H9 (cell line): ENCODE measurements around the gene NAP1L1. TPM values are rescaled to one million over a fixed set of nuclear protein-coding genes. Genes with fewer than 3 reads are reported as not detected.

ENCODE experiments used
- DNase-seq: peaks from one replicate; pipeline ENCODE4 v3.0.0-alpha.2; 2017
- H2AFZ ChIP-seq: one replicate; pipeline ENCODE4 v1.6.1; 2013; ENCODE audit warnings: mild to moderate bottlenecking, low read length, control low read depth, moderate library complexity
- H2AK5ac ChIP-seq: 2 replicates; pipeline ENCODE4 v1.6.1; 2013; ENCODE audit warnings: low read length, control low read depth, mixed read lengths; ENCODE audit not compliant: insufficient read length
- H2BK120ac ChIP-seq: one replicate; pipeline ENCODE4 v1.6.1; 2013; ENCODE audit warnings: low read depth, mild to moderate bottlenecking, low read length, control low read depth, inconsistent platforms; ENCODE audit not compliant: poor library complexity, severe bottlenecking
- H2BK12ac ChIP-seq: 2 replicates; pipeline ENCODE4 v1.6.1; 2013; ENCODE audit warnings: low read length, control low read depth, mixed read lengths, low read depth; ENCODE audit not compliant: insufficient read length
- H2BK15ac ChIP-seq: 2 replicates; pipeline ENCODE4 v1.6.1; 2013; ENCODE audit warnings: low read depth, low read length, control low read depth
- H2BK20ac ChIP-seq: one replicate; pipeline ENCODE4 v1.6.1; 2013; ENCODE audit warnings: low read depth, mild to moderate bottlenecking, low read length, control low read depth, inconsistent platforms; ENCODE audit not compliant: poor library complexity, severe bottlenecking
- H2BK5ac ChIP-seq: 2 replicates; pipeline ENCODE4 v1.6.1; 2013; ENCODE audit warnings: low read length, control low read depth, mixed read lengths; ENCODE audit not compliant: insufficient read length
- H3K14ac ChIP-seq: 2 replicates; pipeline ENCODE4 v1.6.1; 2013; ENCODE audit warnings: low read length, control low read depth; ENCODE audit not compliant: insufficient read depth
- H3K18ac ChIP-seq: 2 replicates; pipeline ENCODE4 v1.6.1; 2013; ENCODE audit warnings: low read depth, mild to moderate bottlenecking, mixed read lengths, low read length, control low read depth; ENCODE audit not compliant: insufficient read length
- H3K23ac ChIP-seq: 2 replicates; pipeline ENCODE4 v1.6.1; 2013; ENCODE audit warnings: low read length, control low read depth, mixed read lengths, low read depth; ENCODE audit not compliant: insufficient read length
- H3K23me2 ChIP-seq: 2 replicates; pipeline ENCODE4 v1.6.1; 2013; ENCODE audit warnings: low read depth, mild to moderate bottlenecking, mixed read lengths, low read length, control low read depth; ENCODE audit not compliant: insufficient read length, poor library complexity, severe bottlenecking
- H3K27ac ChIP-seq: 2 replicates; pipeline ENCODE4 v1.5.1; 2013; ENCODE audit warnings: low read length, control low read depth, mixed read lengths, low read depth; ENCODE audit not compliant: insufficient read length
- H3K27me3 ChIP-seq: 2 replicates; pipeline ENCODE4 v1.6.1; 2013; ENCODE audit warnings: low read length, control low read depth, inconsistent platforms; ENCODE audit not compliant: insufficient read depth
- H3K4ac ChIP-seq: 2 replicates; pipeline ENCODE4 v1.6.1; 2013; ENCODE audit warnings: low read depth, mild to moderate bottlenecking, control low read depth, inconsistent platforms, low read length, moderate library complexity
- H3K4me1 ChIP-seq: 2 replicates; pipeline ENCODE4 v1.6.1; 2013; ENCODE audit warnings: low read length, control low read depth, inconsistent platforms; ENCODE audit not compliant: insufficient read depth
- H3K4me2 ChIP-seq: 2 replicates; pipeline ENCODE4 v1.6.1; 2013; ENCODE audit warnings: low read length, control low read depth, mixed read lengths; ENCODE audit not compliant: insufficient read length, insufficient read depth
- H3K56ac ChIP-seq: 2 replicates; pipeline ENCODE4 v1.6.1; 2013; ENCODE audit warnings: low read depth, mild to moderate bottlenecking, mixed read lengths, low read length, control low read depth; ENCODE audit not compliant: insufficient read length
- H3K79me1 ChIP-seq: 2 replicates; pipeline ENCODE4 v1.6.1; 2013; ENCODE audit warnings: low read depth, mild to moderate bottlenecking, moderate library complexity, low read length, control low read depth, inconsistent platforms; ENCODE audit not compliant: insufficient read depth, poor library complexity, severe bottlenecking
- H3K79me2 ChIP-seq: 2 replicates; pipeline ENCODE4 v1.6.1; 2013; ENCODE audit warnings: low read length, control low read depth, inconsistent platforms; ENCODE audit not compliant: insufficient read depth
- H3K9ac ChIP-seq: 2 replicates; pipeline ENCODE4 v1.6.1; 2013; ENCODE audit warnings: low read length, control low read depth, mixed read lengths; ENCODE audit not compliant: insufficient read length; ENCODE audit errors: extremely low read depth
- H3K9me3 ChIP-seq: one replicate; pipeline ENCODE4 v1.6.1; 2013; ENCODE audit warnings: low read depth, low read length, inconsistent platforms; ENCODE audit not compliant: control insufficient read depth
- H3T11ph ChIP-seq: one replicate; pipeline ENCODE4 v1.6.1; 2013; ENCODE audit warnings: mild to moderate bottlenecking, low read length, control low read depth, inconsistent platforms
- H4K20me1 ChIP-seq: one replicate; pipeline ENCODE4 v1.6.1; 2013; ENCODE audit not compliant: control insufficient read depth, insufficient read length, insufficient read depth
- H4K5ac ChIP-seq: 2 replicates; pipeline ENCODE4 v1.6.1; 2013; ENCODE audit warnings: low read depth, mild to moderate bottlenecking, mixed read lengths, low read length, control low read depth; ENCODE audit not compliant: insufficient read length
- H4K8ac ChIP-seq: replicated peaks from 2 replicates; pipeline ENCODE4 v1.6.1; 2013; ENCODE audit warnings: low read length, control low read depth, mixed read lengths, low read depth; ENCODE audit not compliant: insufficient read length
- H4K91ac ChIP-seq: 2 replicates; pipeline ENCODE4 v1.6.1; 2013; ENCODE audit warnings: low read depth, mild to moderate bottlenecking, moderate library complexity, mixed read lengths, low read length, control low read depth; ENCODE audit not compliant: insufficient read length
- H3K27ac Mint-ChIP-seq, 3 experiments: 2 replicates in 2 of 3; 3 replicates in 1 of 3; pipeline ENCODE4 v1.8.0; 2020 to 2021; ENCODE audit warnings: mixed read lengths in 3 of 3, mild to moderate bottlenecking in 1 of 3, moderate library complexity in 1 of 3
- H3K27me3 Mint-ChIP-seq: 2 replicates; pipeline ENCODE4 v1.8.0; 2021; ENCODE audit warnings: low read depth, mild to moderate bottlenecking, moderate library complexity, mixed read lengths
- H3K36me3 Mint-ChIP-seq, 3 experiments: 2 replicates in 2 of 3; 3 replicates in 1 of 3; pipeline ENCODE4 v1.8.0; 2020 to 2021; ENCODE audit warnings: low read depth in 3 of 3, mixed read lengths in 3 of 3; ENCODE audit not compliant: insufficient read depth in 1 of 3
- H3K4me1 Mint-ChIP-seq, 2 experiments: 2 replicates each; pipeline ENCODE4 v1.8.0; 2020; ENCODE audit warnings: mixed read lengths in 2 of 2
- H3K4me3 Mint-ChIP-seq, 2 experiments: 2 replicates in 1 of 2; 3 replicates in 1 of 2; pipeline ENCODE4 v1.8.0; 2020 to 2021; ENCODE audit warnings: mild to moderate bottlenecking in 2 of 2, mixed read lengths in 2 of 2, moderate library complexity in 1 of 2
- H3K9me3 Mint-ChIP-seq, 2 experiments: 2 replicates in 1 of 2; 3 replicates in 1 of 2; pipeline ENCODE4 v1.8.0; 2020; ENCODE audit warnings: mild to moderate bottlenecking in 2 of 2, mixed read lengths in 2 of 2, moderate library complexity in 1 of 2
- WGBS: extraction: QIAGEN DNeasy Blood & Tissue Kit; methylation state at CpG from one replicate; pipeline ENCODE4 v1.1.7; 2013; ENCODE audit warnings: missing lambda C conversion rate, low lambda C conversion rate, mixed read lengths; ENCODE audit not compliant: insufficient read length; ENCODE audit errors: extremely low coverage; 5-methylcytosine and 5-hydroxymethylcytosine counted together
- total RNA-seq: library from RNA; stranded (reverse); gene quantifications from 2 replicates; pipeline ENCODE4 v1.2.1, GENCODE V29; 2021
- TF ChIP-seq, protein P1 (sequence below): fragments of 200-600 bp; sonication (generic); conservative IDR thresholded peaks from 3 replicates; pipeline ENCODE4 v1.8.0; 2021; ENCODE audit warnings: antibody characterized with exemption, mild to moderate bottlenecking

Gene NAP1L1
- total RNA-seq, 1 experiment from 2014 or later: 1,012 TPM

DNA sequence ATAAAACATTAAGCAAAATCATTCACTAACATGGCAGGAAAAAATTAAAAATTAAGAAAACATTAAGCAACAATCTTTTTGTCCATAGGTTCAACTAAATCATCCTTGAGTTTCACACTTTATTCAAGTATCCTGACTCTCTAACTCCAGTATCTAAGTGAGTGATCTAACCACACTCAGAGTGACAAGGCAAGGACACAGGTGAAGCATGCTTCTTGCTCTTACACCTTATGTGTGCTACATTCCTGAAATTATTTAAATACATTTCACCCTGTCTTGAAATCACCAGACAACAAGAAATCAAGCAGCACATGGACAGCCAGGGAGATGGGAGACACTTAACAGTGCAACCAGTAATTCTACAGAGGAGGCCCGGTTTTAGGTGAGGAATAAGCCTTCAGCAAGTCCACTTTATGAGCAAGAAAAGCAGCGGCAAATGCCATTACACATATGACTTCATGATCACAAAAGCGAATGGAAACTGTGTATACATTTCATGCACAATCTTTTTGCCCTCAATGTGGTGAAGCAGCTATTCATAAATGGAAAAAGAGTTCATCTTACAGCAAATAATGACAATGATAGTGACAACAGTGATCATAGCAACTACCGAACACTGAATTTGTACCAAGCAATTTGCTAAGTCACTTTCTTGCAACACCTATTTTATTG lies 90.3 kb downstream of the NAP1L1 start:
- Histone ChIP-seq H4K20me1 (no peaks in the 10 kb centered on the region), H3K4me2 (no peak overlapping the region), H2BK20ac (no peak overlapping the region), H3K79me2 (no peaks in the 10 kb centered on the region), H3K4ac (no peak overlapping the region), H2BK15ac (no peak overlapping the region), H2BK120ac (no peak overlapping the region), H4K8ac (no peak overlapping the region), H3K27ac (no peak overlapping the region), H3K79me1 (no peaks in the 10 kb centered on the region), H3K23me2 (no peaks in the 10 kb centered on the region), H2AK5ac (no peak overlapping the region), H4K91ac (no peak overlapping the region), H3K23ac (no peak overlapping the region), H3K56ac (no peak overlapping the region), H3K27me3 (no peaks in the 10 kb centered on the region), H2BK12ac (no peak overlapping the region), H3T11ph (no peak overlapping the region), H3K9ac (no peak overlapping the region), H2BK5ac (no peak overlapping the region), H3K14ac (no peak overlapping the region), H4K5ac (no peak overlapping the region), H3K9me3 (no peaks in the 10 kb centered on the region), H3K4me1 (peaks cover 3% of the 10 kb centered on the region; the same call in 1 of the 2 replicates), H2AFZ (no peak overlapping the region), H3K18ac (no peak overlapping the region)
- no peak for DNase-seq
- H3K36me3 Mint-ChIP-seq: no peaks in the 10 kb centered on the region; a peak in 1 of 7 replicates
- no CpG with 5 or more reads among the region's 4 CpGs for WGBS
- peaks cover 17 to 23% of the 10 kb centered on the region in 2 experiments for H3K4me1 Mint-ChIP-seq
- no peaks in the 10 kb centered on the region for H3K27me3 Mint-ChIP-seq
- no peak overlapping the region for H3K4me3 Mint-ChIP-seq
- TF ChIP-seq, protein P1, sequence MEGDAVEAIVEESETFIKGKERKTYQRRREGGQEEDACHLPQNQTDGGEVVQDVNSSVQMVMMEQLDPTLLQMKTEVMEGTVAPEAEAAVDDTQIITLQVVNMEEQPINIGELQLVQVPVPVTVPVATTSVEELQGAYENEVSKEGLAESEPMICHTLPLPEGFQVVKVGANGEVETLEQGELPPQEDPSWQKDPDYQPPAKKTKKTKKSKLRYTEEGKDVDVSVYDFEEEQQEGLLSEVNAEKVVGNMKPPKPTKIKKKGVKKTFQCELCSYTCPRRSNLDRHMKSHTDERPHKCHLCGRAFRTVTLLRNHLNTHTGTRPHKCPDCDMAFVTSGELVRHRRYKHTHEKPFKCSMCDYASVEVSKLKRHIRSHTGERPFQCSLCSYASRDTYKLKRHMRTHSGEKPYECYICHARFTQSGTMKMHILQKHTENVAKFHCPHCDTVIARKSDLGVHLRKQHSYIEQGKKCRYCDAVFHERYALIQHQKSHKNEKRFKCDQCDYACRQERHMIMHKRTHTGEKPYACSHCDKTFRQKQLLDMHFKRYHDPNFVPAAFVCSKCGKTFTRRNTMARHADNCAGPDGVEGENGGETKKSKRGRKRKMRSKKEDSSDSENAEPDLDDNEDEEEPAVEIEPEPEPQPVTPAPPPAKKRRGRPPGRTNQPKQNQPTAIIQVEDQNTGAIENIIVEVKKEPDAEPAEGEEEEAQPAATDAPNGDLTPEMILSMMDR: no peak
- peaks cover 0 to under 1% of the 10 kb centered on the region in 2 experiments; a peak in 1 of 5 replicates for H3K9me3 Mint-ChIP-seq
- no peak overlapping the region for H3K27ac Mint-ChIP-seq
